ENCODE data around the gene UROC1. TPM values are rescaled to one million over a fixed set of nuclear protein-coding genes. Genes with fewer than 3 reads are reported as not detected.

Gene UROC1
- total and polyA plus RNA-seq, 2 of the 4 experiments (the other 2 are of a cell fraction) = not detected

GRCh38 chr3:126486360-126486847 is 31.2 kb downstream of the UROC1 start:
- H3K4me2 ChIP-seq (ENCODE audit: low read depth, low read length) = no peak overlapping the region
- ChIA-PET POLR2A (ENCODE audit: unreplicated experiment) (no interaction called here), CTCF (no interaction called here)
- H3K9me3 ChIP-seq (ENCODE audit: control insufficient read depth, insufficient read depth, low read length) = no peaks in the 10 kb centered on the region
- no TSS peak for BruUV-seq (replicated peaks)
- in situ Hi-C loops (cut with MboI; ENCODE audit: low sequenced_read_pairs) = no loop called here
- H2BK120ac ChIP-seq (ENCODE audit: low read depth, low read length) = no peak overlapping the region
- ATAC-seq (ENCODE audit: low read depth) = no peak
- H3K18ac ChIP-seq (ENCODE audit: low read depth, low read length) = no peak overlapping the region
- H4K91ac ChIP-seq (ENCODE audit: insufficient read depth, low read depth, low read length) = no peak overlapping the region
- H3K4me1 ChIP-seq (ENCODE audit: control insufficient read depth, insufficient read depth, low read length) = no peaks in the 10 kb centered on the region
- H4K20me1 ChIP-seq (ENCODE audit: insufficient read depth, low read length) = no peaks in the 10 kb centered on the region
- no peak overlapping the region for H2BK20ac ChIP-seq (ENCODE audit: low read depth, low read length)
- H3K4me3 ChIP-seq (ENCODE audit: insufficient read depth, low read depth, low read length) = no peak overlapping the region
- H3K79me1 ChIP-seq (ENCODE audit: low read depth in 1 of 2, low read length in 2 of 2) = no peaks in the 10 kb centered on the region
- H2AK9ac ChIP-seq (replicated peaks; ENCODE audit: low read depth, low read length, poor library complexity) = no peak overlapping the region
- H3K14ac ChIP-seq (replicated peaks; ENCODE audit: low read depth, low read length) = no peak overlapping the region
- no peak overlapping the region for H4K5ac ChIP-seq (ENCODE audit: low read depth, low read length)
- H3K4ac ChIP-seq (ENCODE audit: low read depth, low read length) = no peak overlapping the region
- H3K27ac ChIP-seq (ENCODE audit: insufficient read depth, low read length) = no peak overlapping the region
- WGBS, 2 experiments (ENCODE audit: extremely low coverage in 2 of 2, insufficient read length in 1 of 2) = 59% methylated on average over 6 of the region's 14 CpGs; no CpG with 5 or more reads in 1 of the 2 experiments
- H3K27me3 ChIP-seq (ENCODE audit: control insufficient read depth, insufficient read depth, low read length) = peaks cover 17% of the 10 kb centered on the region; the same call in 1 of the 2 replicates
- H2BK5ac ChIP-seq (ENCODE audit: low read depth, low read length, poor library complexity, severe bottlenecking) = no peak overlapping the region
- no peak overlapping the region for H3K23ac ChIP-seq (ENCODE audit: low read depth, low read length)
- H2AFZ ChIP-seq (replicated peaks; ENCODE audit: low read length, poor library complexity) = peak overlapping the region; percentile 41
- H4K8ac ChIP-seq (ENCODE audit: low read depth in 2 of 2, low read length in 2 of 2) = no peak overlapping the region
- H3K9ac ChIP-seq (ENCODE audit: low read depth, low read length) = no peak overlapping the region
- DNase-seq = no peak
- intact Hi-C loops (cut with micrococcal nuclease) = no loop called here
- H3K36me3 ChIP-seq (ENCODE audit: control insufficient read depth, insufficient read depth, low read length) = no peaks in the 10 kb centered on the region
- no peaks in the 10 kb centered on the region for H3K9me1 ChIP-seq (ENCODE audit: insufficient read depth, low read length)
- dilution Hi-C loops (cut with HindIII; ENCODE audit: low sequenced_read_pairs, unreplicated experiment) = no loop called here
- no peak overlapping the region for H2AK5ac ChIP-seq (ENCODE audit: low read depth, low read length)
- H2BK15ac ChIP-seq (ENCODE audit: low read depth, low read length) = no peak overlapping the region
- no peak for TF ChIP-seq POLR2A (IDR thresholded peaks at IDR 0.05; ENCODE audit: low read depth, low read length)
- no peak overlapping the region for H3K56ac ChIP-seq (ENCODE audit: extremely low read depth, insufficient read depth, low read length)
